ENCODE measurements around the gene GCC1.
"Not testable (repeated sequence)": the region's sequence is repeated elsewhere in the genome, so short reads cannot be mapped to it uniquely, and the experiment has no call there.

The GCC1 gene

GRCh38 chr7:127588697-127589482 lies 3.5 kb upstream of the GCC1 start:
- peak; percentile 16 for DNase-seq

DNA sequence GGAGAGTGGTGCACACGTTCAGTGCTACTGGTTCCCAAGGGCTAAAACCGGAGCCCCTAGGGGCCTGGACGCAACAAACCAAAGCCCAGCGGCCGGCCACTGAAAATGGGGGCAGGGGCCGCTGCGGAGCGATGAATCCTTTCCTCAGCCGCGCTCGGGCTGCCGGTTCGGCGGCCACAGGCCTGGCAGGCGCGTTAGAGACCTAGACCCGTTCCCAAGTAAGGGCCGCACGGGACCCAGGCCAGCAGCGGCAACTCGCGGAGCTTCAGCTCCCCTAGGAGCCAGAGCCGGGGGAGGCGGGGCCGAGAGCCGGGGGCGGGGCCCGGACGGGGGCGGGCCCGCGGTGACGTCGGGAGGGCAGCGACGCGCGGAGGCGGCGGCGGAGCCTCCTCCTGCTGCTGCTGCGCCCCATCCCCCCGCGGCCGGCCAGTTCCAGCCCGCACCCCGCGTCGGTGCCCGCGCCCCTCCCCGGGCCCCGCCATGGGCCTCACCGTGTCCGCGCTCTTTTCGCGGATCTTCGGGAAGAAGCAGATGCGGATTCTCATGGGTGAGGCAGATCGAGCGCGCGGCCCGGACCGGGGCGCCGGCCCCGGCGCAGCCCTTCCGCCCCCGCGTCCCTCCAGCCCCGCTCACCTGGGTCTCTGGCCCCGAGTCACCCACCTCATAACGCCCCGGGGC lies 2.8 kb upstream of the GCC1 start, which contains the start of gene ARF5:
Gene ARF5, plus strand, starts transcription at position 393 of the 678 bp plus-strand sequence. Its CDS starts 88 bp downstream, at position 481.
- peak; percentile 87 for DNase-seq

DNA sequence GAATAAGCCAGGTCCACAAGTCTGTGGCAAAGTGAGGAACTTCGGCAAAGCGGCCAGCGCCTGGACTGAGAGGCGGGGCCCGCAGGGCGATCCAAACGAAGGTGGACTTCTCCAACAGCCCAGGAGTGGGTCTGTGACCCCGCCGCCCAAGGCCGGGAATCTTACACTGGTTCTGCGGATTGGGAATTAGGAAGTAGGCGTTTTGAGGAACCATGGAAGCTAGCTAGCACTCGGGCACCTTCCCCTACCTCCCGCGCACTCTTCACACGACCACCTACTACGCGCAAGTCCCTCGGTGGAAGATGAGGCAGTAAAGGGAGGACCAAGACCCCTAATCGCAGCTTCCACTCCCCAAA lies 2.2 kb upstream of the GCC1 start:
- DNase-seq = no peak

GRCh38 chr7:127586346-127586745 lies 950 bp upstream of the GCC1 start:
- no peak for DNase-seq

DNA sequence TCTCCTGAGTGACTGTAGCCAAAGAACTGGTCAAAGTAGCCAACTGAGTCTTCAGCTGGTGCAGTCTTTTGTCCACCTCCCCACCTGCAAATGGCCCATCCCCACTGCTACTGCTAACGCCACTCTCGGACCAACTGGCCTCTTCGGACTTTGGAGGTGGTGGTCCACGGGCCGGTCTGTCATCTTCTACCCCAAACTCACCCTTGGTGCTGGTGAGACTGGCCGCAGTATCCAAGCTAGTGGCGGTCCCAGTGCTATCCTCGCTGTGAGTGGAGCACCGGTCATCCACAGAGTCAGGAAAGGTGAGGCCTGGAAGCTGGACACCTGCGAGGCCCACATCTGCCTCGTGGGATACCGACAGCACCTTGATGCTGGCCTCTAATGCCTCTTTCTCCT lies 750 bp downstream of the GCC1 start:
- no peak for DNase-seq

DNA sequence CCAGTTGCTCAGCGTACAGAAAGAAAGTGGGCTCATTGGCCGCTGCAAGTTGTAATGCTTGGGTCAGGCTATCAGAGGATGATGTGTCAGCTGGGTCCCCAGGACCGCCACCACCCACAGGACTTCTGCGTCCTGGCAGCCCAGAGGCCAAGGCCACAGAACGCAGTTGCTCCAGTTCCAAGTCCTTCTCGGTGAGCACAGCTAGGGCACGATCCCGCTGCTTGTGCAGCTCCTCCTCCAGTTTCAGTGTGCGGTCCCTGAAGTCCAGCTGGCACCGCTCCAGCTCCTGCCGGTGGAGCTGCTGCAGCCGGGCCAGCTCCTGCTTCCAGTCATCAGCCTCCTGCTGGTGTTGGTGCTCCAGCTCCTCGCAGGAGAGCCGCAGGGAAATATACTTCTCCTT lies 3.0 kb downstream of the GCC1 start:
- no peak for DNase-seq

GRCh38 chr7:127581716-127582115 lies 3.7 kb downstream of the GCC1 start:
- no peak for DNase-seq

- no peak for DNase-seq
Measured at GRCh38 chr7:127580612-127581011, 4.8 kb downstream of the GCC1 start.

DNA sequence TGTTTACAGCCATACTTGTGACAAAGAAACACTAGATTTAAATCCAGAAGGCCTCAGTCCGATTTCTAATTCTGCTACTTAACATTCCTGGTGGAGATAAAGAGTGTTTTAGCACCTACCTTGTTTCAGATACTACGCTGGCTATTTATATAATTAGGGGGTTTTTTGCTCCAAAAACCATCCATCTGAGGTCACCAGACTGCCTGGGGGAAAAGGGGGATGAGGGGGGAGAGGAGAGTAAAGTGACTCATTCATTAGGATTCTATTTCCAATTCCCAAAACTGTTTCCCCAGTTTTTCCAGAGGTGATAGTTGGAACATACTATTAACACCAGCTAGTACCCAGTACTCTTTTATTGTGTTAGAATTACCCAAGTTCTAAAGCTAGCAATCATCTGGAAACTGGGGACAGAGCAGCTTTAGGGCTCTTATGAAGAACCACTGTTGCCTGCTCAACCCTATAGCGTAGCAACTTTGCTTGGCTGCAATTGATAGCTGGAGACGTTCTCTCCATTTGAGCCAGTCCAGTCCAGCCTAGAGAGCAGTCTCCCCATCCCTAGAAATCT lies 6.6 kb downstream of the GCC1 start:
- no peak for DNase-seq

- no peak for DNase-seq
Measured at GRCh38 chr7:127578036-127578684, 7.2 kb downstream of the GCC1 start.

DNA sequence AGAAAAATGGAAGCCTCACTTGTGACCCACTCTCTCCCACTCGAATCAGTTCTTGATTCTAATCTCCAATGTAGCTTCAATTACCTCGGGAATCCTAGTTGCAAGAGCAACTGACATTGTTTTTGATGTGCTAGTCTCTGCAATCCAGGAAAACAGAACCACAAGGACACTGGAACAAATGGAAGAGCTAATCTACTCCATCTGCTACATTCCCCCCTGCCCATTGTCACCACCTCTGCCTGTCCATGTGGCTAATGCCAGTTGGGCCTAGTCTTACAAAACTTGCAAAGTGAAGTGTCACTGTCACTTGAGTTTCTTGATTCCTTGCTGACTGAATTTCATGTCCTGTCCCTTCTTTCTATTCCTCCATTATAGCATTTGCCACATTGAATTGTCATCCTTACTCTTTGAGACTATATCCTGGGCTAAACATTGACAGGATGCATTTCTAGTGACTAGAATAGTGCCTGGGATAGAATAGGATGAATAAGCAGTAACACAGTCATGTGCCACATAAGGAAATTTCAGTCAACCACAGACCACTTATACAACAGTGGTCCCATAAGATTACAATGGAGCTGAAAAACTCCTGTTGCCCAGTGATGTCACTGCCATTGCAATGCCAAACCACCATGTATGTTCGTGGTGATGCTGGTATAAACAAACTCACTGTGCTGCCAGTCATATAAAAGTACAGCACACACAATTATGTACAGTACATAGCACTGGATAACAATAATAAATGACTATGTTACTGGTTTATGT lies 13.5 kb downstream of the GCC1 start:
- DNase-seq = no peak

- DNase-seq = not testable (repeated sequence)
Measured at GRCh38 chr7:127568034-127568433, 17.4 kb downstream of the GCC1 start.

DNA sequence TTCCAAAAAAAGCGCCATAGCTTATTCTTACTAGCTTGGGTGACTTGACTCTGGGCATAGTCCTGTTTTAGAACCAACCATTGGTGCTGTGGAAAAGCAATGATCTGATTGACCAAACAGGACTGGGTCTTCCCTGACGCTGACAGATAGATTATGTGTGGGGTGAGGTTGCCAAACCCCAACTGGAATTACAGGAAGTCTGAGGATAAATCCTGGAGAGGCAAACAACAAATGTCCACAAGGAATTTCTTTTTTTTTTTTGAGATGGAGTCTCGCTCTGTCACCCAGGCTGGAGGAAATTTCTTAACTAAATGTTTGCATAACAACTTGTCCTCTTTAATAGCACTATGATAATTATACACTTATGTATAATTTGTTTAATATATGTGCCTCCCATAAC lies 19.2 kb downstream of the GCC1 start:
- no peak for DNase-seq

GRCh38 chr7:127557803-127558202 lies 27.6 kb downstream of the GCC1 start:
- DNase-seq = no peak

DNA sequence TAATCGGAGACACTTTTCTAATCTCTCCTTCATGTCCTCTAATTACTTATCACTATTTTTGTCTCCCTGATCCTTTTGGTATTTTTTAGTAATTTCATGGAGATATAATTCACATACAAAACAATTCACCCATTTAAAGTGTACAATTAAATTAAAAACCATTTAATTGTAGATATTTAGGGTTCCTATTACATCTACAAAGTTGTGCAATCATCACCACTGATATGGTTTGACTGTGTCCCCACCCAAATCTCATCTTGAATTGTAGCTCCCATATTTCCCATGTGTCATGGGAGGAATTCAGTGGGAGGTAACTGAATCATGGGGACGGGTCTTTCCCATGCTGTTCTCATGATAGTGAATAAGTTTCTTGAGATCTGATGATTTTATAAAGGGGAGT lies 29.0 kb downstream of the GCC1 start:
- no peak for DNase-seq

DNA sequence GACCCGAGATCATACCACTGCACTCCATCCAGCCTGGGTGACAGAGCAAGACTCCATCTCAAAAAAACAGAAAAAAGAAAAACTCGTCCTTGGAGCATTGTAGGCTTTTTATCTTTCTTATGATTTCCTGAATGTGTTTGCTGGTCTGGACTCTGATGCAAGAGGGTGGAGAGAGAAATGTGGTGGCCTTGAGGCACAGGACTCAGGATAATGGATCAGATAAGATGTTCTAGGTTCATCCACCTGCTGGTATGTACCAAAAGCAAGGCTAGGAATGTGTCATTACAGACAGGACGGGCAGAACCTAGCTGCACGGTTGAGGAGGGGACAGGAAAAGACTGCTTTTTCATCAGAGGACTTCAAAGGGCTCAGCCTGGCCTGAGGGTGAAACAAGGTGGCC lies 33.5 kb downstream of the GCC1 start:
- no peak for DNase-seq

DNA sequence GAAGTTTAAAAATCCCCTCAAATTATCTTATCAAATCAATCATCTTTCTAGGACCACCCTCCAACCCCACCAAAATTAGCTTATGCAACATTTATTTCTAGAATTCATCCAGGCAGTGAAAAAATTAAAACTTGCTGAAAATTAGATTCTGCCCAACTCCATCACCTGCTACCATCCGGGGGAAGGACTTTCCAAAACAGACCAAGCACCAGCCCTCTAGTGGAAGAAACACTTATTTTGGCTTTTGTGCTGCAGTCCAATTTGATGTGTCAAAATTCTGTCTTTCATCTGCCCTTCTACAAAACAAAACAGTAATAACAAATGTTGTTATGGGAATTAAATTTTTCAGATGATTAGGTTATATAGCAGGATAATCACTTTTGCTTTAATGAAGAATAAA lies 35.1 kb downstream of the GCC1 start:
- DNase-seq = no peak

DNA sequence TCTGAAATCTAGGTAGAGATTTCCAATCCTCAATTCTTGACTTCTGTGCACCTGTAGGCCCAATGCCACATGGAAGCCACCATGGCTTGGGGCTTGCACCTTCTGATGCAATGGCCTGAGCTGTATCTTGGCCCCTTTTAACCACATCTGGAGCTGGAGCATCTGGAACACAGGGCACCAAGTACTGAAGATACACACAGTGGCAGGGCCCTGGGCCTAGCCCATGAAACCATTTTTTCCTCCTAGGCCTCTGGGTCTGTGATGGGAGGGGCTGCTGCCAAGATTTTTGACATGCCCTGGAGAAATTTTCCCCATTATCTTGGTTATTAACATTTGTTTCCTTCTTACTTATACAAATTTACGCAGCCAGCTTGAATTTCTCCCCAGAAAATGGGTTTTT lies 39.1 kb downstream of the GCC1 start:
- DNase-seq = no peak

DNA sequence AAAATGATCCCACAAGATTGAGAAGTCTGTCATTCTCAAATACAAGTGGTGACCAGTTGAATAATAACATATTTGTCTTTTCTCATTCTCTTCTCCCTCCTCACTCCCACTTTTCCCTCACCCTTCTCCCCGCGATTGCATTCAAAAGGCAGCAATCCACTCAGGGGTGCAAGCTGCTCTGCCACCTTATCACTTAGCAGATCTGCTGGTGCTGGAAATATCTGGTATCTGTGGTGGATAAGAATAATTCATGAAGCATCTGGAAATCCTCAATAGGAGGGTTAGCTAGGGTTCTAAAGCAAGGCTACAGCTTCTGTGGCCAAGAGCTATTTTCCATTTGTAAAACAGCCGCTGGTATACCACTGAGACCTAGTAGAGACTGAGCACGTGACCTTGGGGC lies 43.8 kb downstream of the GCC1 start:
- DNase-seq = no peak

DNA sequence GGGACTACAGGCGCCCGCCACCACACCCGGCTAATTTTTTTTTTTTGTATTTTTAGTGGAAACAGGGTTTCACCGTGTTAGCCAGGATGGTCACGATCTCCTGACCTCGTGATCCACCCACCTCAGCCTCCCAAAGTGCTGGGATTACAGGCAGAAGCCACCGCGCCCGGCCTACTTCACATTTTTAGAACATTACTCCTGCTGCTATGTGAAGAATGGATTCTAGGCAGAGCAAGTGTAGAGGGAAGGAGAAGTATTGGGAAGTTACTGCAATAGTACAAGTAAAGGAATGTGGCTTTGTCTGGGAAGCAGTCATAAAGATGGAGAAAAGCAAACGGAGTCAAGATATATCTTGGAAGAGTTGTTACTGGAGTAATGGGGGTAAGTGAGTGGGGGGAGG lies 44.9 kb downstream of the GCC1 start:
- DNase-seq = not testable (repeated sequence)

DNA sequence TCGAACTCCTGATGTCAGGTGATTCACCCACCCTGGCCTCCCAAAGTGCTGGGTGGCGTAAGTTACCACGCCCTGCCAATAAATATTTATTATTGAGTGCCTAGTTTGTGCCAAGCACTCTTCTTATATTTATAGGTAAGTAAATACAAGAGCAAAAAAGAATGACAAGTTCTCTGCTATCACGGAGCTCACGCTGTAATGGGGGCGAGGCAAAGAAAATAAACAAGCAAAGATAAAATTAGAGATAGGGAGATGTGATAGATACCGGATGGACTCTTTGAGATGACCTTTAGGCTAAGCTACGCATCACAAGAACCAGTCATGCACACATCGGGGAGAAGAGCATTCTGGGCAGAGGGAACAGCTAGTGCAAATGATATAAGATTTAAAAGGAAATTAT lies 46.3 kb downstream of the GCC1 start:
- DNase-seq = no peak

- no peak for DNase-seq
Measured at GRCh38 chr7:127536741-127537140, 48.7 kb downstream of the GCC1 start.

DNA sequence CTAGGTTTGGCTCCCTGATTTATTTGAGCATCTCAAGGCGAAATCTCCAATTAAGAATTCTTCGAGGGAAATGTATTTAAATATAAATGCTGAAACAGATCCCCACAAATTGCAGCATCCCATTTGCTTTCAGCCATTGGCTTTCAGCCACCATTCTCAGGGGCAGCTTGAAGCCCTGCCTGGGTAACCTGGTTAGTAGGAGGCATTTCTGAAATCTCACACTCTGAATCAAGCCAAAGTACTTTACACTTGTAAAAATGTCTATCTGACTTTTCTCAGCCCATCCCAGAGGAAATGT lies 49.1 kb downstream of the GCC1 start:
- no peak for DNase-seq
